ENCODE measurements around the gene NLN.

- TF ChIP-seq CTCF (IDR thresholded peaks at IDR 0.05; ENCODE audit: insufficient read depth, low read length) (no peak), GABPA (IDR thresholded peaks at IDR 0.05; ENCODE audit: low read depth) (no peak), POLR2AphosphoS5 (IDR thresholded peaks at IDR 0.05; ENCODE audit: low read depth) (no peak), SPI1 (IDR thresholded peaks at IDR 0.05; ENCODE audit: borderline replicate concordance, low read depth) (no peak)
Observed at GRCh38 chr5:65871182-65871581, 149.2 kb downstream of the NLN start.

Measured in HL-60 (cell line).